DMS153 treated with DMSO at 0.1 percent for 48 hours (cell line): Measurements from ENCODE around the gene IDI2.
A peak's percentile ranks its signal among the peaks of the same experiment; 100 is the strongest.

Experiments
- DNase-seq: peaks from one replicate; lab custom pipeline; 2025; ENCODE audit not compliant: unreplicated experiment; lab: John Stamatoyannopoulos, UW

The IDI2 gene

GRCh38 chr10:983971-984655 lies 41.5 kb downstream of the IDI2 start:
- no peak for DNase-seq

- DNase-seq = no peak
These were observed 42.3 kb downstream of the IDI2 start for GRCh38 chr10:983401-983800.

GRCh38 chr10:980468-981093 lies 45.1 kb downstream of the IDI2 start:
- no peak for DNase-seq

- no peak for DNase-seq
These were observed 46.7 kb downstream of the IDI2 start for GRCh38 chr10:978826-979421.

- DNase-seq = no peak
These were observed 49.3 kb downstream of the IDI2 start for GRCh38 chr10:976316-976715.

- DNase-seq = no peak
These were observed 50.9 kb downstream of the IDI2 start for GRCh38 chr10:974785-975074.

GRCh38 chr10:974038-974784 lies 51.4 kb downstream of the IDI2 start:
- no peak for DNase-seq

GRCh38 chr10:972763-973162 lies 52.9 kb downstream of the IDI2 start:
- no peak for DNase-seq

- DNase-seq = no peak
These were observed 54.0 kb downstream of the IDI2 start for GRCh38 chr10:971613-972012.

- DNase-seq = no peak
These were observed 54.5 kb downstream of the IDI2 start for GRCh38 chr10:971150-971542.

- DNase-seq = peak; percentile 32
These were observed 55.1 kb downstream of the IDI2 start for GRCh38 chr10:970311-971149.

GRCh38 chr10:969473-970150 lies 56.0 kb downstream of the IDI2 start:
- DNase-seq = no peak
